NT2/D1 (cell line): ENCODE data around the gene ZNF792.
"Not testable (repeated sequence)": the region's sequence is repeated elsewhere in the genome, so short reads cannot be mapped to it uniquely, and the experiment has no call there.

Source experiments
- DNase-seq: peaks from one replicate; pipeline ENCODE4 v3.0.0-alpha.2; 2011; ENCODE audit warnings: low read depth, low spot score
- H3K27me3 ChIP-seq: 2 replicates; pipeline ENCODE4 v1.6.0; 2011; ENCODE audit warnings: mild to moderate bottlenecking; ENCODE audit not compliant: insufficient read length, insufficient read depth
- H3K36me3 ChIP-seq: 2 replicates; pipeline ENCODE4 v1.6.1; 2011; ENCODE audit warnings: mild to moderate bottlenecking, low read length, mixed read lengths; ENCODE audit not compliant: insufficient read depth, insufficient read length
- H3K4me1 ChIP-seq: 2 replicates; pipeline ENCODE4 v1.5.1; 2011; ENCODE audit not compliant: insufficient read depth, insufficient read length
- H3K4me3 ChIP-seq: 2 replicates; pipeline ENCODE4 v1.5.1; 2011; ENCODE audit warnings: low read depth; ENCODE audit not compliant: insufficient read length
- H3K9ac ChIP-seq: 2 replicates; pipeline ENCODE4 v1.6.0; 2011; ENCODE audit warnings: low read depth; ENCODE audit not compliant: insufficient read length
- H3K9me3 ChIP-seq: 2 replicates; pipeline ENCODE4 v1.5.1; 2011; ENCODE audit warnings: mild to moderate bottlenecking, low read length; ENCODE audit not compliant: insufficient read depth
- SUZ12 ChIP-seq: IDR thresholded peaks from 2 replicates; pipeline ENCODE4 v1.6.1; 2011; ENCODE audit not compliant: insufficient read length, insufficient read depth; ENCODE audit errors: extremely low read depth
- YY1 ChIP-seq: IDR thresholded peaks from 2 replicates; pipeline ENCODE4 v1.6.1; 2011; ENCODE audit not compliant: insufficient read length, insufficient read depth
- ZNF274 ChIP-seq: IDR thresholded peaks from 2 replicates; pipeline ENCODE4 v1.6.1; 2011; ENCODE audit warnings: mild to moderate bottlenecking, low read depth, low read length

Gene ZNF792

DNA sequence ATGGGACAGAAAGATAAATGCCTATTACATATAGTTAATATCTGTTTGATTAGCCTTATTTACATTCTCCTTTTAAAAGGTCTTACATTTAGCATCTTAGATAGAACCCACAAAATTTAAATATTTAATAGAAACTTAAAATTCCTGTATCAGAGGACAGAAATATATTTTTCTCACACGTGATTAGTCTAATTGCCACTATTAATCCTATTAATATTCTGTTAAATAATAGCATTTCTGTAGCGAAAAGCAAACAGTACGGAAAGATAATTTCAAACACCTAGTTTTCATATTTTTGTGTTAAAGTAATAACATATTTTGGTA lies 37.7 kb downstream of the ZNF792 start:
- no peaks in the 10 kb centered on the region for H3K27me3 ChIP-seq
- H3K9me3 ChIP-seq = no peaks in the 10 kb centered on the region; the same call in 1 of the 2 replicates
- H3K4me3 ChIP-seq = no peak overlapping the region
- no peak overlapping the region for H3K9ac ChIP-seq
- H3K36me3 ChIP-seq = peaks cover 8% of the 10 kb centered on the region
- TF ChIP-seq SUZ12 (no peak), YY1 (no peak), ZNF274 (no peak)
- no peaks in the 10 kb centered on the region for H3K4me1 ChIP-seq
- no peak for DNase-seq

DNA sequence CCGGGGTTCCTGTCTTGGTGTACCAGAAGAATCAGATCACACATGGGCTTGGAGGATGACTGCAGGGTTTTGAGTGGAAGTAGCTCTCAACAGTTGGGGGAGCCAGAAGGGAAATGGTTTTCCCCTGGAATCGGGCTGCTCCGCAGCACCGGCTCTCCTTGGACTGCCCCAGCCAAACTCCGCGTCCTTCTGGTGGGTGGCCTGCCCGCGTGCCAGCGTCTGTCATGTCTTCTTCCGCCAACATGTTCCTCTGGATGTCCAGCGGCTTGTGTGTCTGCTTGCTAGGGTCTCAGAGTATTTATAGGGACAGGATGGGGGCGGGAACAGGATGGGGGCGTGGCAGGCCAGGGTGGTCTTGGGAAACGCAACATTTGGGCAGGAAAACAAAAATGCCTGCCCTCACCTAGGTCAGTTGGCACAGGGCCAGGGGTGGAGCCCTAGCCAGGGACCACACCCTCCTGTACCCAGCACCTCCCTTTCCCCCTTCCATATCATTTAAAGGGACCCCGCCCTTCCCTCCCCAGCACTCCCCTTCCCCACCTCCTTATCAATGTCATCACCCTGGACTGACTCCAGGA lies 38.7 kb downstream of the ZNF792 start:
- DNase-seq = no peak
- TF ChIP-seq SUZ12 = no peak
- Histone ChIP-seq H3K9ac (no peak overlapping the region), H3K9me3 (peaks cover 7% of the 10 kb centered on the region; the same call in 1 of the 2 replicates), H3K4me3 (no peak overlapping the region), H3K4me1 (no peaks in the 10 kb centered on the region), H3K36me3 (peaks cover 8% of the 10 kb centered on the region), H3K27me3 (no peaks in the 10 kb centered on the region)

DNA sequence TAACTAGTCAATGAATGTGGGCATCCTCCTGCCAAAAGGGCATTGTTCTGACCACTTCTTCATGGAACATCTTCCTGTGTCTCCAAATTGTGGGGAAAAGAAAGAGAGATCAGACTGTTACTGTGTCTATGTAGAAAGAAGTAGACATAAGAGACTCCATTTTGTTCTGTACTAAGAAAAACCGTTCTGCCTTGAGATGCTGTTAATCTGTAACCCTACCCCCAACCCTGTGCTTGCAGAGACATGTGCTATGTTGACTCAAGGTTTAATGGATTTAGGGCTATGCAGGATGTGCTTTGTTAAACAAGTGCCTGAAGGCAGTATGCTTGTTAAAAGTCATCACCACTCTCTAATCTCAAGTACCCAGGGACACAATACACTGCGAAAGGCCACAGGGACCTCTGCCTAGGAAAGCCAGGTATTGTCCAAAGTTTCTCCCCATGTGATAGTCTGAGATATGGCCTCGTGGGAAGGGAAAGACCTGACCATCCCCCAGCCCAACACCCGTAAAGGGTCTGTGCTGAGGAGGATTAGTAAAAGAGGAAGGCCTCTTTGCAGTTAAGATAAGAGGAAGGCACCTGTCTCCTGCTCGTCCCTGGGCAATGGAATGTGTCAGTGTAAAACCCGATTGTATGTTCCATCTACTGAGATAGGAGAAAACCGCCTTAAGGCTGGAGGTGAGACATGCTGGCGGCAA lies 43.8 kb downstream of the ZNF792 start:
- H3K36me3 ChIP-seq, DNase-seq, H3K4me3 ChIP-seq, H3K27me3 ChIP-seq, H3K4me1 ChIP-seq, H3K9ac ChIP-seq: not testable (repeated sequence)
- peaks cover 52% of the 10 kb centered on the region for H3K9me3 ChIP-seq

DNA sequence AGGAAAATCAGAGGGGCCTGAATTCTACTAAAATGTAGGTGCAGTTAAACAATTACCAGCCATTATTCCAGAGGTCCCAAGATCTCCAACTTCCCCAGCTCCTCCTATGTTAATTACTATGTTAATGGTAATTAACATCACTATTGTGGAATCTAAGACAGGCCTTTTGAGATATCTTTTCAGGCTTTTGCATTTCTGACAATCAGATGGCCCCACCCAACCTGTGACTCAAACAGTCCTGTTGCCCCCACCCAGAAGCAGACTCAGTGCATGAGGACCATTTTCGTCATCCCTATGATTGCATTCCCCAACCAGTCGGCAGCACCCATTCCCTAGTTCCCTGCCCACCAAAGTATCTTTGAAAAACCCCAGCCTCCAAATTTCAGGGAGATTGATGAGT lies 45.8 kb downstream of the ZNF792 start:
- no peaks in the 10 kb centered on the region for H3K27me3 ChIP-seq
- H3K9me3 ChIP-seq = peaks cover 52% of the 10 kb centered on the region
- H3K36me3 ChIP-seq = no peaks in the 10 kb centered on the region

DNA sequence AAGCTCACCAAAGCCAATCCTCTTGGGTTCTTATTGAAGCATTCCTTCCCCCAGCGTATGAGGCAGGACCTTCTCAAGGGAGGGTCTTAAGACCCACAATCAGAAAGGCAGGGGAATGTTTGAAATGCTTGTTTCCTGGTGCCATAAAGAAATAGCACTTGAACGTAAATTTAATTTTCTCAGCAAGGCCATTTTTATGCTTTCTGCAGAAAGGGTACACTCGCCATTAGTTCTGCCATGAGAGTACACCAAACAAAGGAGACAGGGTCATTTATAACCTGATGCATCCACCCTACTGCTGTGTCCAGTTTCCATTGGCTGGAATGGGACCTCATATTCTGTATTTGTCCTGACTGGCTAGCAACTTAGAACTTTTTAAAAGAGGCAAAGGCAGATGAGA lies 46.9 kb downstream of the ZNF792 start:
- peaks cover 52% of the 10 kb centered on the region for H3K9me3 ChIP-seq
- H3K36me3 ChIP-seq, H3K27me3 ChIP-seq, H3K9ac ChIP-seq, H3K4me3 ChIP-seq, DNase-seq, H3K4me1 ChIP-seq: not testable (repeated sequence)

More for the DNA sequence above, 45.8 kb downstream of the ZNF792 start:
- no peak overlapping the region for H3K4me3 ChIP-seq
- no peaks in the 10 kb centered on the region for H3K4me1 ChIP-seq
- TF ChIP-seq SUZ12 (no peak), YY1 (no peak), ZNF274 (no peak)
- no peak overlapping the region for H3K9ac ChIP-seq
- DNase-seq = no peak

GRCh38 chr19:34910770-34911169 lies 53.3 kb downstream of the ZNF792 start:
- TF ChIP-seq SUZ12 = no peak
- TF ChIP-seq ZNF274 = no peak
- no peak for TF ChIP-seq YY1
- no peaks in the 10 kb centered on the region for H3K36me3 ChIP-seq
- no peak overlapping the region for H3K9ac ChIP-seq
- no peaks in the 10 kb centered on the region for H3K27me3 ChIP-seq
- no peak overlapping the region for H3K4me3 ChIP-seq
- DNase-seq = no peak
- no peaks in the 10 kb centered on the region for H3K4me1 ChIP-seq
- H3K9me3 ChIP-seq = peaks cover 5% of the 10 kb centered on the region; the same call in 1 of the 2 replicates
